GM23338 (cell line): ENCODE results near the gene DNAH8. TPM values are rescaled to one million over a fixed set of nuclear protein-coding genes. Genes with fewer than 3 reads are reported as not detected.

Experiments
- ATAC-seq: fragments of 200-7000 bp; cut with Tn5 transposase; 3 replicates; pipeline ENCODE4 v1.9.1; 2020
- DNase-seq: peaks from one replicate; pipeline ENCODE4 v3.0.0-alpha.2; 2015; ENCODE audit warnings: low spot score
- H2AFZ ChIP-seq: fragments of 200-600 bp; sonication (generic); 2 replicates; pipeline ENCODE4 v1.8.0; 2016; ENCODE audit warnings: antibody characterized with exemption, mild to moderate bottlenecking, moderate library complexity
- H3F3A ChIP-seq: fragments of 200-600 bp; sonication (generic); replicated peaks from 2 replicates; pipeline ENCODE4 v1.8.0; 2017; ENCODE audit warnings: antibody characterized with exemption, mixed run types, low read depth
- H3K27ac ChIP-seq: fragments of 200-600 bp; sonication (generic); 2 replicates; pipeline ENCODE4 v1.6.1; 2016; ENCODE audit warnings: low read depth
- H3K27me3 ChIP-seq: fragments of 200-600 bp; sonication (generic); 2 replicates; pipeline ENCODE4 v1.8.0; 2016; ENCODE audit warnings: mild to moderate bottlenecking, mixed run types, moderate library complexity; ENCODE audit not compliant: insufficient read depth
- H3K36me3 ChIP-seq: fragments of 200-600 bp; sonication (generic); 2 replicates; pipeline ENCODE4 v1.8.0; 2016; ENCODE audit warnings: mild to moderate bottlenecking; ENCODE audit not compliant: insufficient read depth
- H3K4me1 ChIP-seq: fragments of 200-600 bp; sonication (generic); 2 replicates; pipeline ENCODE4 v1.8.0; 2016; ENCODE audit warnings: mild to moderate bottlenecking, moderate library complexity; ENCODE audit not compliant: insufficient read depth
- H3K4me2 ChIP-seq: fragments of 200-600 bp; sonication (generic); 2 replicates; pipeline ENCODE4 v1.7.1; 2017; ENCODE audit warnings: mixed run types
- H3K4me3 ChIP-seq: fragments of 200-600 bp; sonication (generic); 2 replicates; pipeline ENCODE4 v1.6.1; 2016; ENCODE audit warnings: mixed run types
- H3K79me2 ChIP-seq: fragments of 200-600 bp; sonication (generic); replicated peaks from 2 replicates; pipeline ENCODE4 v1.8.0; 2017; ENCODE audit warnings: mild to moderate bottlenecking; ENCODE audit not compliant: insufficient read depth
- H3K9me2 ChIP-seq: fragments of 200-600 bp; sonication (generic); 2 replicates; pipeline ENCODE4 v1.8.0; 2017; ENCODE audit not compliant: insufficient read depth
- H4K20me1 ChIP-seq: fragments of 200-600 bp; sonication (generic); replicated peaks from 2 replicates; pipeline ENCODE4 v1.8.0; 2017; ENCODE audit warnings: mild to moderate bottlenecking; ENCODE audit not compliant: insufficient read depth
- H3K27ac Mint-ChIP-seq: 2 replicates; pipeline ENCODE4 v1.8.0; 2020; ENCODE audit warnings: inconsistent platforms, mild to moderate bottlenecking, moderate library complexity, mixed read lengths
- H3K27me3 Mint-ChIP-seq: 3 replicates; pipeline ENCODE4 v1.8.0; 2022; ENCODE audit warnings: low read depth, mild to moderate bottlenecking, moderate library complexity, mixed read lengths, inconsistent platforms; ENCODE audit not compliant: insufficient read depth, poor library complexity
- H3K36me3 Mint-ChIP-seq: 3 replicates; pipeline ENCODE4 v1.8.0; 2021; ENCODE audit warnings: low read depth, mild to moderate bottlenecking, inconsistent platforms, moderate library complexity, mixed read lengths
- H3K4me1 Mint-ChIP-seq: 3 replicates; pipeline ENCODE4 v1.8.0; 2020; ENCODE audit warnings: mild to moderate bottlenecking, inconsistent platforms, mixed read lengths
- H3K4me3 Mint-ChIP-seq: 3 replicates; pipeline ENCODE4 v1.8.0; 2021; ENCODE audit warnings: moderate library complexity, mild to moderate bottlenecking, inconsistent platforms, mixed read lengths
- H3K9me3 Mint-ChIP-seq: 3 replicates; pipeline ENCODE4 v1.8.0; 2020; ENCODE audit warnings: moderate library complexity, mild to moderate bottlenecking, inconsistent platforms, mixed read lengths
- CREB1 ChIP-seq: fragments of 250-450 bp; sonication (Bioruptor Pico); IDR thresholded peaks from 2 replicates; pipeline ENCODE4 v1.5.0; 2020; ENCODE audit warnings: low read depth, mild to moderate bottlenecking, moderate library complexity
- EZH2 ChIP-seq: fragments of 200-600 bp; sonication (generic); IDR thresholded peaks from one replicate; pipeline ENCODE4 v1.8.0; 2017; ENCODE audit warnings: antibody characterized with exemption, mild to moderate bottlenecking, low read depth; ENCODE audit not compliant: unreplicated experiment
- EZH2phosphoT487 ChIP-seq: fragments of 200-600 bp; sonication (generic); IDR thresholded peaks from one replicate; pipeline ENCODE4 v1.8.1; 2018; ENCODE audit warnings: antibody characterized with exemption; ENCODE audit not compliant: unreplicated experiment
- JUNB ChIP-seq: IDR thresholded peaks from one replicate; pipeline ENCODE4 v1.6.1; 2016; ENCODE audit warnings: antibody characterized with exemption; ENCODE audit not compliant: unreplicated experiment
- NANOG ChIP-seq: IDR thresholded peaks from 2 replicates; pipeline ENCODE4 v1.6.1; 2016; ENCODE audit warnings: antibody characterized with exemption, borderline replicate concordance
- POLR2AphosphoS5 ChIP-seq: IDR thresholded peaks from 2 replicates; pipeline ENCODE4 v1.6.1; 2016; ENCODE audit warnings: antibody characterized with exemption, low read depth
- STAT1 ChIP-seq: IDR thresholded peaks from one replicate; pipeline ENCODE4 v1.6.1; 2016; ENCODE audit warnings: antibody characterized with exemption; ENCODE audit not compliant: unreplicated experiment
- ZNF331 ChIP-seq: fragments of 250-450 bp; sonication (Bioruptor Pico); IDR thresholded peaks from 2 replicates; pipeline ENCODE4 v1.5.0; 2020; ENCODE audit warnings: low read depth, mild to moderate bottlenecking, moderate library complexity
- polyA plus RNA-seq: library from polyadenylated mRNA; unstranded; fragments of >200 nt; fragmentation: Nextera tagmentation; extraction: Ambion mirVana; gene quantifications from 2 replicates; pipeline ENCODE4 v1.2.1, GENCODE V29; 2016
- total RNA-seq: library from RNA; depleted of rRNA; stranded (reverse); fragments of >200 nt; shearing (Covaris generic); gene quantifications from 2 replicates; pipeline ENCODE4 v1.2.3, GENCODE V29; 2014
- TF ChIP-seq, protein P1 (sequence below): IDR thresholded peaks from one replicate; pipeline ENCODE4 v1.6.1; 2018; ENCODE audit warnings: antibody characterized with exemption; ENCODE audit not compliant: unreplicated experiment
- TF ChIP-seq, protein P2 (sequence below): fragments of 250-450 bp; sonication (Bioruptor Pico); IDR thresholded peaks from 2 replicates; pipeline ENCODE4 v1.5.0; 2020; ENCODE audit warnings: mild to moderate bottlenecking, moderate library complexity
- TF ChIP-seq, protein P3 (sequence below), 2 experiments: fragments of 200-600 bp in 1 of 2; sonication (generic) in 1 of 2; conservative IDR thresholded peaks; 2 replicates each; pipeline versions ENCODE4 v1.5.1 to v1.6.1; 2016 to 2017; ENCODE audit warnings: antibody characterized with exemption in 2 of 2, low read depth in 2 of 2, mild to moderate bottlenecking in 2 of 2, moderate library complexity in 1 of 2

The DNAH8 gene
- total and polyA plus RNA-seq, 2 experiments from 2014 or later: 0.02 TPM; not detected in 1

DNA sequence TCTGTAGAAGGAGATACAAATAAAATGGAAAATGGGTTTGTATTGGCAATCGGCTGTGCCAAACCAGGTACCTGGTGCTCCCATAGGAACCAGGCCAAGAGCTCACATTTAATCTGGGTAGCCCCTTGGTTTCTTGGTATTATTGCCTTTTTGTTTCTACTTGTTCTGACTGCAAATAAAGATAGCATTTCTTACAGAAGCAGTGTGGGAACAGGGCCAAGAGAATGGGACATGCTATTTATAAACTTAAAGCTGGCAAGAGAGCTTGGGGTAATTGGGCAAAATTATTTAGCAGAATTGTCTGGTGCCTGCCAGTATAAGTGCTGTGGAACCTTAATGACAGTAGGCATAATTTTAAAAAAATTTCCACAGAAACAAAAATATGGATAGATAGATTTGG is 219.9 kb downstream of the DNAH8 start:
- no peak overlapping the region for H3K4me2 ChIP-seq
- H3K4me1 Mint-ChIP-seq: no peaks in the 10 kb centered on the region
- no peak for TF ChIP-seq EZH2phosphoT487
- TF ChIP-seq, protein P1, sequence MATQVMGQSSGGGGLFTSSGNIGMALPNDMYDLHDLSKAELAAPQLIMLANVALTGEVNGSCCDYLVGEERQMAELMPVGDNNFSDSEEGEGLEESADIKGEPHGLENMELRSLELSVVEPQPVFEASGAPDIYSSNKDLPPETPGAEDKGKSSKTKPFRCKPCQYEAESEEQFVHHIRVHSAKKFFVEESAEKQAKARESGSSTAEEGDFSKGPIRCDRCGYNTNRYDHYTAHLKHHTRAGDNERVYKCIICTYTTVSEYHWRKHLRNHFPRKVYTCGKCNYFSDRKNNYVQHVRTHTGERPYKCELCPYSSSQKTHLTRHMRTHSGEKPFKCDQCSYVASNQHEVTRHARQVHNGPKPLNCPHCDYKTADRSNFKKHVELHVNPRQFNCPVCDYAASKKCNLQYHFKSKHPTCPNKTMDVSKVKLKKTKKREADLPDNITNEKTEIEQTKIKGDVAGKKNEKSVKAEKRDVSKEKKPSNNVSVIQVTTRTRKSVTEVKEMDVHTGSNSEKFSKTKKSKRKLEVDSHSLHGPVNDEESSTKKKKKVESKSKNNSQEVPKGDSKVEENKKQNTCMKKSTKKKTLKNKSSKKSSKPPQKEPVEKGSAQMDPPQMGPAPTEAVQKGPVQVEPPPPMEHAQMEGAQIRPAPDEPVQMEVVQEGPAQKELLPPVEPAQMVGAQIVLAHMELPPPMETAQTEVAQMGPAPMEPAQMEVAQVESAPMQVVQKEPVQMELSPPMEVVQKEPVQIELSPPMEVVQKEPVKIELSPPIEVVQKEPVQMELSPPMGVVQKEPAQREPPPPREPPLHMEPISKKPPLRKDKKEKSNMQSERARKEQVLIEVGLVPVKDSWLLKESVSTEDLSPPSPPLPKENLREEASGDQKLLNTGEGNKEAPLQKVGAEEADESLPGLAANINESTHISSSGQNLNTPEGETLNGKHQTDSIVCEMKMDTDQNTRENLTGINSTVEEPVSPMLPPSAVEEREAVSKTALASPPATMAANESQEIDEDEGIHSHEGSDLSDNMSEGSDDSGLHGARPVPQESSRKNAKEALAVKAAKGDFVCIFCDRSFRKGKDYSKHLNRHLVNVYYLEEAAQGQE: no peak
- TF ChIP-seq CREB1 (CRISPR knock-in tag): no peak
- no peak for TF ChIP-seq ZNF331
- TF ChIP-seq, protein P2, sequence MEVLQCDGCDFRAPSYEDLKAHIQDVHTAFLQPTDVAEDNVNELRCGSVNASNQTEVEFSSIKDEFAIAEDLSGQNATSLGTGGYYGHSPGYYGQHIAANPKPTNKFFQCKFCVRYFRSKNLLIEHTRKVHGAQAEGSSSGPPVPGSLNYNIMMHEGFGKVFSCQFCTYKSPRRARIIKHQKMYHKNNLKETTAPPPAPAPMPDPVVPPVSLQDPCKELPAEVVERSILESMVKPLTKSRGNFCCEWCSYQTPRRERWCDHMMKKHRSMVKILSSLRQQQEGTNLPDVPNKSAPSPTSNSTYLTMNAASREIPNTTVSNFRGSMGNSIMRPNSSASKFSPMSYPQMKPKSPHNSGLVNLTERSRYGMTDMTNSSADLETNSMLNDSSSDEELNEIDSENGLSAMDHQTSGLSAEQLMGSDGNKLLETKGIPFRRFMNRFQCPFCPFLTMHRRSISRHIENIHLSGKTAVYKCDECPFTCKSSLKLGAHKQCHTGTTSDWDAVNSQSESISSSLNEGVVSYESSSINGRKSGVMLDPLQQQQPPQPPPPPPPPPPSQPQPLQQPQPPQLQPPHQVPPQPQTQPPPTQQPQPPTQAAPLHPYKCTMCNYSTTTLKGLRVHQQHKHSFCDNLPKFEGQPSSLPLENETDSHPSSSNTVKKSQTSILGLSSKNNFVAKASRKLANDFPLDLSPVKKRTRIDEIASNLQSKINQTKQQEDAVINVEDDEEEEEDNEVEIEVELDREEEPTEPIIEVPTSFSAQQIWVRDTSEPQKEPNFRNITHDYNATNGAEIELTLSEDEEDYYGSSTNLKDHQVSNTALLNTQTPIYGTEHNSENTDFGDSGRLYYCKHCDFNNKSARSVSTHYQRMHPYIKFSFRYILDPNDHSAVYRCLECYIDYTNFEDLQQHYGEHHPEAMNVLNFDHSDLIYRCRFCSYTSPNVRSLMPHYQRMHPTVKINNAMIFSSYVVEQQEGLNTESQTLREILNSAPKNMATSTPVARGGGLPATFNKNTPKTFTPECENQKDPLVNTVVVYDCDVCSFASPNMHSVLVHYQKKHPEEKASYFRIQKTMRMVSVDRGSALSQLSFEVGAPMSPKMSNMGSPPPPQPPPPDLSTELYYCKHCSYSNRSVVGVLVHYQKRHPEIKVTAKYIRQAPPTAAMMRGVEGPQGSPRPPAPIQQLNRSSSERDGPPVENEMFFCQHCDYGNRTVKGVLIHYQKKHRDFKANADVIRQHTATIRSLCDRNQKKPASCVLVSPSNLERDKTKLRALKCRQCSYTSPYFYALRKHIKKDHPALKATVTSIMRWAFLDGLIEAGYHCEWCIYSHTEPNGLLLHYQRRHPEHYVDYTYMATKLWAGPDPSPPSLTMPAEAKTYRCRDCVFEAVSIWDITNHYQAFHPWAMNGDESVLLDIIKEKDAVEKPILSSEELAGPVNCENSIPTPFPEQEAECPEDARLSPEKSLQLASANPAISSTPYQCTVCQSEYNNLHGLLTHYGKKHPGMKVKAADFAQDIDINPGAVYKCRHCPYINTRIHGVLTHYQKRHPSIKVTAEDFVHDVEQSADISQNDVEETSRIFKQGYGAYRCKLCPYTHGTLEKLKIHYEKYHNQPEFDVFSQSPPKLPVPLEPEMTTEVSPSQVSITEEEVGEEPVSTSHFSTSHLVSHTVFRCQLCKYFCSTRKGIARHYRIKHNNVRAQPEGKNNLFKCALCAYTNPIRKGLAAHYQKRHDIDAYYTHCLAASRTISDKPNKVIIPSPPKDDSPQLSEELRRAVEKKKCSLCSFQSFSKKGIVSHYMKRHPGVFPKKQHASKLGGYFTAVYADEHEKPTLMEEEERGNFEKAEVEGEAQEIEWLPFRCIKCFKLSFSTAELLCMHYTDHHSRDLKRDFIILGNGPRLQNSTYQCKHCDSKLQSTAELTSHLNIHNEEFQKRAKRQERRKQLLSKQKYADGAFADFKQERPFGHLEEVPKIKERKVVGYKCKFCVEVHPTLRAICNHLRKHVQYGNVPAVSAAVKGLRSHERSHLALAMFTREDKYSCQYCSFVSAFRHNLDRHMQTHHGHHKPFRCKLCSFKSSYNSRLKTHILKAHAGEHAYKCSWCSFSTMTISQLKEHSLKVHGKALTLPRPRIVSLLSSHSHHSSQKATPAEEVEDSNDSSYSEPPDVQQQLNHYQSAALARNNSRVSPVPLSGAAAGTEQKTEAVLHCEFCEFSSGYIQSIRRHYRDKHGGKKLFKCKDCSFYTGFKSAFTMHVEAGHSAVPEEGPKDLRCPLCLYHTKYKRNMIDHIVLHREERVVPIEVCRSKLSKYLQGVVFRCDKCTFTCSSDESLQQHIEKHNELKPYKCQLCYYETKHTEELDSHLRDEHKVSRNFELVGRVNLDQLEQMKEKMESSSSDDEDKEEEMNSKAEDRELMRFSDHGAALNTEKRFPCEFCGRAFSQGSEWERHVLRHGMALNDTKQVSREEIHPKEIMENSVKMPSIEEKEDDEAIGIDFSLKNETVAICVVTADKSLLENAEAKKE (CRISPR knock-in tag): no peak
- no peak for TF ChIP-seq EZH2
- TF ChIP-seq, protein P3, sequence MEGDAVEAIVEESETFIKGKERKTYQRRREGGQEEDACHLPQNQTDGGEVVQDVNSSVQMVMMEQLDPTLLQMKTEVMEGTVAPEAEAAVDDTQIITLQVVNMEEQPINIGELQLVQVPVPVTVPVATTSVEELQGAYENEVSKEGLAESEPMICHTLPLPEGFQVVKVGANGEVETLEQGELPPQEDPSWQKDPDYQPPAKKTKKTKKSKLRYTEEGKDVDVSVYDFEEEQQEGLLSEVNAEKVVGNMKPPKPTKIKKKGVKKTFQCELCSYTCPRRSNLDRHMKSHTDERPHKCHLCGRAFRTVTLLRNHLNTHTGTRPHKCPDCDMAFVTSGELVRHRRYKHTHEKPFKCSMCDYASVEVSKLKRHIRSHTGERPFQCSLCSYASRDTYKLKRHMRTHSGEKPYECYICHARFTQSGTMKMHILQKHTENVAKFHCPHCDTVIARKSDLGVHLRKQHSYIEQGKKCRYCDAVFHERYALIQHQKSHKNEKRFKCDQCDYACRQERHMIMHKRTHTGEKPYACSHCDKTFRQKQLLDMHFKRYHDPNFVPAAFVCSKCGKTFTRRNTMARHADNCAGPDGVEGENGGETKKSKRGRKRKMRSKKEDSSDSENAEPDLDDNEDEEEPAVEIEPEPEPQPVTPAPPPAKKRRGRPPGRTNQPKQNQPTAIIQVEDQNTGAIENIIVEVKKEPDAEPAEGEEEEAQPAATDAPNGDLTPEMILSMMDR (conservative IDR thresholded peaks at IDR 0.05; ENCODE audit: low read depth in 2 of 2): no peak
- TF ChIP-seq STAT1: no peak
- no peak for TF ChIP-seq JUNB
- TF ChIP-seq NANOG: no peak
- TF ChIP-seq POLR2AphosphoS5: no peak

More for the DNA sequence above, 219.9 kb downstream of the DNAH8 start:
- Histone ChIP-seq H3K4me3 (no peak overlapping the region), H2AFZ (no peak overlapping the region), H3F3A (no peaks in the 10 kb centered on the region), H3K27me3 (no peaks in the 10 kb centered on the region), H3K4me1 (no peaks in the 10 kb centered on the region), H3K79me2 (no peaks in the 10 kb centered on the region), H3K9me2 (no peaks in the 10 kb centered on the region), H3K27ac (no peak overlapping the region), H4K20me1 (no peaks in the 10 kb centered on the region), H3K36me3 (no peaks in the 10 kb centered on the region)
- DNase-seq: no peak
- Mint-ChIP-seq H3K9me3 (no peaks in the 10 kb centered on the region), H3K27ac (no peak overlapping the region), H3K4me3 (no peak overlapping the region), H3K27me3 (no peaks in the 10 kb centered on the region), H3K36me3 (no peaks in the 10 kb centered on the region)
- ATAC-seq: no peak
